ENCODE results near the gene SRCAP.
A peak's percentile ranks its signal among the peaks of the same experiment; 100 is the strongest.

The SRCAP gene

GRCh38 chr16:30736995-30737793 is 38.2 kb downstream of the SRCAP start:
- no peak for DNase-seq (ENCODE audit: low read depth in 3 of 3)

- DNase-seq (ENCODE audit: low read depth in 3 of 3), result no peak
These were observed 39.0 kb downstream of the SRCAP start for GRCh38 chr16:30737794-30738648.

DNA sequence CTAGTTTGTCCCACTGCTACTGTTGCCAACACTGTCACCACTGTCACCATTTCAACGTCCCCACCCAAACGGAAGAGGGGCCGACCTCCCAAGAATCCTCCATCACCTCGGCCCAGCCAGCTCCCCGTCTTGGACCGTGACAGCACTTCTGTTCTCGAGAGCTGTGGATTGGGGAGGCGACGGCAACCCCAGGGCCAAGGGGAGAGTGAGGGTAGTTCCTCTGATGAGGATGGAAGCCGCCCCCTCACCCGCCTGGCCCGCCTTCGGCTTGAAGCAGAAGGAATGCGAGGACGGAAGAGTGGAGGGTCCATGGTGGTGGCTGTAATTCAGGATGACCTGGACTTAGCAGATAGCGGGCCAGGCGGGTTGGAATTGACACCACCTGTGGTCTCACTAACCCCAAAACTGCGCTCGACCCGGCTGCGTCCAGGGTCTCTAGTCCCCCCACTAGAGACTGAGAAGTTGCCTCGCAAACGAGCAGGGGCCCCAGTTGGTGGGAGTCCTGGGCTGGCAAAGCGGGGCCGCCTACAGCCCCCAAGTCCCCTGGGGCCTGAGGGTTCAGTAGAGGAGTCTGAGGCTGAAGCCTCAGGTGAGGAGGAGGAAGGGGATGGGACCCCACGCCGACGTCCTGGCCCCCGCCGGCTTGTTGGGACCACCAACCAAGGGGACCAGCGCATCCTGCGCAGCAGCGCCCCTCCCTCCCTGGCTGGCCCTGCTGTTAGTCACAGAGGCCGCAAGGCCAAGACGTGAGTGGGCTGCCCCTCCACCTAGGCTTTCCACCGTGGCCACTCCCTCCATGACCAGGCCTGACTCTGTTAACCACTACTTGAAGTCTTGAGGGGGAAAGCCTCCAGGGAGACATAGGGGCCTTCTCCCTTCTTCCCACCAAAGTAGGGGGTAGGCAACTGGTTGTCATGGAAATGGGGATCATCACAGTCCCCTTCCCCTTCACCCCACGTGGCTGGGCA is 40.3 kb downstream of the SRCAP start:
- DNase-seq (ENCODE audit: low read depth in 3 of 3), result no peak

- no peak for DNase-seq (ENCODE audit: low read depth in 3 of 3)
These were observed 41.6 kb downstream of the SRCAP start for GRCh38 chr16:30740364-30741251.

DNA sequence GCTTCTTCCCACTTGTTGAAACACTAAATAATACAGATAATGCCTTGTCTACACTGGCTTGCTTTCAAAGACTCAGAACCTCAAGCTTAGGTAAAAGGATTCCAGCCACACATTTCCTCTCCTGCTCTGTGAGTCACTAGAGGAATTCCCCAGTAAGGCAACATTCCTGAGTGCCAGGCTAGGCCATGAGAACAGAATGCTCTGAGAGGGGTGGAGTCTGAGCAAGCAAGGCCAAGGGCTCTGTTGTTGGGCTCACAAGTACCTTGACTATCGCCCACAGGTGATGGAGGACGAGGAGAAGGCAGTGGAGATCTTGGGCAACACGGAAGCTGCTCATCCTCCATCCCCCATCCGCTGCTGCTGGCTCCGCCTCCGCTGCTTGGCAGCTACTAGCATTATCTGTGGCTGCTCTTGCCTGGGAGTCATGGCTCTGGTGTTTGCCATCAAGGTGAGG is 42.5 kb downstream of the SRCAP start:
- no peak for DNase-seq (ENCODE audit: low read depth in 3 of 3)

GRCh38 chr16:30743716-30744115 is 44.7 kb downstream of the SRCAP start:
- DNase-seq (ENCODE audit: low read depth in 3 of 3), result no peak

DNA sequence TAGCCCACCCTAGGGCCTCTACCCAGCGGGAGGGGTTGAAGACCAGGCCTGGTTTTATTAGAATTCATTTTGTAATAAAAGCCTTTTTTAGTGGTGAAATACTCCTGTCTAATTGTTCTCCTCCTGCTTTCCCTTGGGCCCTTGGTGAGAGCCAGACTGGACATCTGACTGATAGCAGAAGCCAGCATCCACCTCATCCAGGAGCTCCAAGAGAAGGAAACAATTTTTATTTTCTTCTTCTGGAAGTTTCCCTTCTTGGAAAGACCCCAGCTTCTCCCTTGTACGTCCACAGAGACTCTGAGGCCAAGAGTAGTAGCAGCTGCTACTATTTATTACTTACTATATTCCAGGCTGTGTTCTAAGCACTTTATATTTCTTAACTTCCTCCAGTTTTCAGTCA is 45.2 kb downstream of the SRCAP start:
- DNase-seq (ENCODE audit: low read depth in 3 of 3), result no peak

GRCh38 chr16:30745082-30745481 is 46.1 kb downstream of the SRCAP start:
- no peak for DNase-seq (ENCODE audit: low read depth in 3 of 3)

DNA sequence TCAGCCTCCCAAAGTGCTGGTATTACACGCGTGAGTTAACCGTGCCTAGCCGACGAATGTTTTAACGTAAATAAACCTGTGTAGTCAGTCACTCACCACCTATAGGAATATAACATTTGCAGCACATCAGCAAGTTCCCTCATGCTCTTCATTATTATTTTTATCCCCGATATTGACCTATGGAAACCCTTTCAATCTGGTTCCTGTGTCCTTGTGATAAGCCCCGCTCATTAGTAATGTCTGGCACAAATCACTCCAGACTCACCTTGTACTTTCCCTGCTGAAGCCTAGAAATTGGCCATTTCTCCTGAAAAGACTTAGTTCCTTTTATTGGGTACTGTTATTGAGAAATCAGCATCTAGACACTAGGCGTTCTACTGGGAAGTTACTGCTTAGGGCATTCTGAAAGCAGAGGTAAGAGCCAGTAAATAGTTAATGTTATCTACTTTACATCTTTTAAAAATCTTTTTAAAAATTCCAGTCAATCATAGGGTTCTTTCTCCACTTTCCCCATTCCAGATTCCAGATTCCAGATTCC is 47.7 kb downstream of the SRCAP start:
- no peak for DNase-seq (ENCODE audit: low read depth in 3 of 3)

DNA sequence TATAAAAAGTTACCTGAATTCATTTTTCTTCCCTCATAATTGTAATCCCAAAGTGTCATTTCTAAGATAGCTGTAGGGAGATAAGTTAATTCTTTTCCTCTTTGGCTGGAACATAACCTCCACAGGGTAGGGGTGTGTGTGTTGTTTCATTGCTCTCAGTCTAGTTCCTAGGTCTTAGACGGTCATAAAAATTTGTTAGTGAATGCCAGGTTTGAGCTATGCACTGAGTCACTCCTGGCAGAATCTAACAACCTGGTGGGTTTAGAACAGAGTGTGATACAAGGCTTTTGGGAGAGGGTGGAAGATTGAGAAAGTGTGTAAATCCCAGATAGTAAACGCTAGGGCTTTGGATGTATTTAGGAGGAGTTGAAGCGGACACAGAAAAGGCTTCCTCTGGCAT is 48.4 kb downstream of the SRCAP start:
- no peak for DNase-seq (ENCODE audit: low read depth in 3 of 3)

DNA sequence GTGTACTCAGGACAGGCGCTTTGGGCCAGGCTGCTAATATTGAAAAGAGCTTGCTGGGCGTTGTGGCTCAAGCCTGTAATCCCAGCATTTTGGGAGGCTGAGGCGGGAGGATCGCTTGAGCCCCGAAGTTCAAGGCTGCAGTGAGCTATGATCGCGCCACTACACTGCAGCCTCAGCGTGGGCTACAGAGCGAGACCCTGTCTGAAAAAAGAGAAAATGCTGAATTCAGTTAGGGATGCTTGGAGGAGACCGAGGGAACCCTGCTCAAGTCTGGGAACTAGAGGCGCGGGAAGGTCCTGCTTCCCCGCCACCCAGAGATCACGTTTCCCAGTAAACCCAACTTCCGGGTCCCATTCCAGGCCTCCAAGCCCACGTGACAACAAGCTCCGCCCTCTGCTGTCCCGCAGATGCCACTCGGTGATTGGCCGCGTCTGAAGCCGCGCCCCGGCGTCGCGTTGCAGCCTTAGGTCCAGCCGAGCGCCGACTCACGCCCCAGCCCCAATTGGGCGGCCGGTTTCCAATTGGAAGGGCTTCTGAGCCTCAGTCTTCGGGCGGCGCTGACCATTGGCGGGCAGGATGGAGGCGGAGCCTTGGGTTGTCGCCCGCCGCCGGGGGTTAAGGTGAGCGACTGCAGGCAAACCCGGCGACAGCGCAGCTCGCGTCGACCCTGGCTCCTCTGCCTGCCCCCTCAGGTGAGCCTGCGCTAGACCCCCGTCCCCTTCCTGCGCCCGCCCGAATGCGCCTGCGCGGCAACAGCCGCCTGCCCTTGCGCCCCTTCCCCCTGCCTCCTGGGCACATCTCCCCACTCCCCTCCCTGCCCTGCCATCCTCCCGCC is 49.0 kb downstream of the SRCAP start, which contains the start of gene PHKG2:
Gene PHKG2, plus strand, starts transcription at position 627 of the 835 bp plus-strand sequence. CDS start 396 bp downstream, outside the sequence.
- peak; percentile 93 to 99 (median 94) for DNase-seq (ENCODE audit: low read depth in 3 of 3)

- DNase-seq (ENCODE audit: low read depth in 3 of 3), result peak in 1 of 3 experiments; percentile 21
These were observed 49.9 kb downstream of the SRCAP start for GRCh38 chr16:30748634-30749445.

- no peak for DNase-seq (ENCODE audit: low read depth in 3 of 3)
These were observed 51.2 kb downstream of the SRCAP start for GRCh38 chr16:30750201-30750600.

DNA sequence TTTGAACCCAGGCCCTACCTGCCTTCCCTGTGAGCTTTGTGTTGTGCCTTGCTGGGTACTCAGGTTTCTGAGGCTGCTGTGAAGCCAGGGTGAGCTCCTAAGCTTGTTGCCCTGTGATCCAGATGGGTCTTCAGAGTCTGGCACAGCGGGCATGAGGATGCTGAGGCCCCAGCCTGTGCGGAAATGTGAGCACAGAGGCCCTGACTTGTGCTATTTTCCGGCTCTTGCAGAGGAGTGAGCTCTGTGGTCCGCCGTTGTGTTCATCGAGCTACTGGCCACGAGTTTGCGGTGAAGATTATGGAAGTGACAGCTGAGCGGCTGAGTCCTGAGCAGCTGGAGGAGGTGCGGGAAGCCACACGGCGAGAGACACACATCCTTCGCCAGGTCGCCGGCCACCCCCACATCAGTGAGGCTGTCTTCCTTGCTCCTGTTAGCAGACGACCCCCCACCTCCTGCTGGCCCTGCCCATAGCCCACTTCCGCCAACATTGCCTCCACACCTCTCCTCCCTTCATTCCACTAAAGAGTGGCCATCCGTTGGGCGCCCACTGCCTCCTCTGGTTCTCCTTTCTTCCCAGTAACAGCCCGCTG is 52.0 kb downstream of the SRCAP start:
- DNase-seq (ENCODE audit: low read depth in 3 of 3), result no peak

- no peak for DNase-seq (ENCODE audit: low read depth in 3 of 3)
These were observed 54.6 kb downstream of the SRCAP start for GRCh38 chr16:30753596-30753995.

GRCh38 chr16:30755955-30756780 is 57.2 kb downstream of the SRCAP start:
- no peak for DNase-seq (ENCODE audit: low read depth in 3 of 3)

GRCh38 chr16:30756781-30757100 is 57.8 kb downstream of the SRCAP start:
- no peak for DNase-seq (ENCODE audit: low read depth in 3 of 3)
